SJCRH30 (cell line): ENCODE data around the gene VDR. TPM values are rescaled to one million over a fixed set of nuclear protein-coding genes. Genes with fewer than 3 reads are reported as not detected.
A peak's percentile ranks its signal among the peaks of the same experiment; 100 is the strongest.

Source experiments
- DNase-seq, 2 experiments: peaks; one replicate each; pipeline ENCODE4 v3.0.0-alpha.2; 2015 to 2020
- H3K27ac ChIP-seq: fragments of 250-450 bp; sonication (Bioruptor Pico); 2 replicates; pipeline ENCODE4 v1.5.1; 2020; ENCODE audit warnings: mild to moderate bottlenecking, moderate library complexity
- H3K27me3 ChIP-seq: fragments of 250-450 bp; sonication (Bioruptor Pico); 2 replicates; pipeline ENCODE4 v1.5.1; 2020; ENCODE audit warnings: mild to moderate bottlenecking, moderate library complexity
- H3K36me3 ChIP-seq: fragments of 250-450 bp; sonication (Bioruptor Pico); 2 replicates; pipeline ENCODE4 v1.5.1; 2020; ENCODE audit warnings: mild to moderate bottlenecking, moderate library complexity
- H3K4me1 ChIP-seq: fragments of 250-450 bp; sonication (Bioruptor Pico); 2 replicates; pipeline ENCODE4 v1.5.1; 2020; ENCODE audit warnings: mild to moderate bottlenecking, moderate library complexity
- H3K4me3 ChIP-seq: fragments of 250-450 bp; sonication (Bioruptor Pico); 2 replicates; pipeline ENCODE4 v1.5.1; 2020; ENCODE audit warnings: mild to moderate bottlenecking, moderate library complexity
- H3K9me3 ChIP-seq: fragments of 250-450 bp; sonication (Bioruptor Pico); replicated peaks from 2 replicates; pipeline ENCODE4 v1.5.1; 2020; ENCODE audit warnings: mild to moderate bottlenecking, moderate library complexity
- total RNA-seq: library from RNA; depleted of rRNA; stranded (reverse); fragments of >200 nt; shearing (Covaris generic); gene quantifications from 2 replicates; pipeline ENCODE4 v1.2.3, GENCODE V29; 2014

Gene VDR
- total RNA-seq, 1 experiment from 2014 or later: 0.10 TPM

DNA sequence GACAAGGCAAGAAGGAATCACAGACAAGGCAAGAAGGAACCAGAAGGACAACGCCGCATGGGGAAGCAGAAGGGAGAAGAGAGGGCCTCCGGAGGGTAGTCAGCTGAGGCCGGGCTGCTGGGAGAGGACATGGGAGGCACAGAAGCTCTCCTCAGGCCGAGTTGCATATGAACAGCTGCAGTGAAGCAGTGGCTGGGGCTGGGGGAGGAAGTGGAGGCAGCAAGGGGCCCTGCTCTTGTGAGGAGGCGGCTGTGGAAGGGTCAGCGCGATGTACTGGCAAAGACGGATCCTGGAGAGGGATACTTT lies 36.6 kb upstream of the VDR start:
- no peak overlapping the region for H3K4me3 ChIP-seq
- peaks cover 6% of the 10 kb centered on the region; the same call in 1 of the 2 replicates for H3K4me1 ChIP-seq
- no peak overlapping the region for H3K27ac ChIP-seq
- DNase-seq: no peak
- H3K27me3 ChIP-seq: peaks cover 4% of the 10 kb centered on the region; the same call in 1 of the 2 replicates
- no peaks in the 10 kb centered on the region for H3K36me3 ChIP-seq
- no peaks in the 10 kb centered on the region for H3K9me3 ChIP-seq

DNA sequence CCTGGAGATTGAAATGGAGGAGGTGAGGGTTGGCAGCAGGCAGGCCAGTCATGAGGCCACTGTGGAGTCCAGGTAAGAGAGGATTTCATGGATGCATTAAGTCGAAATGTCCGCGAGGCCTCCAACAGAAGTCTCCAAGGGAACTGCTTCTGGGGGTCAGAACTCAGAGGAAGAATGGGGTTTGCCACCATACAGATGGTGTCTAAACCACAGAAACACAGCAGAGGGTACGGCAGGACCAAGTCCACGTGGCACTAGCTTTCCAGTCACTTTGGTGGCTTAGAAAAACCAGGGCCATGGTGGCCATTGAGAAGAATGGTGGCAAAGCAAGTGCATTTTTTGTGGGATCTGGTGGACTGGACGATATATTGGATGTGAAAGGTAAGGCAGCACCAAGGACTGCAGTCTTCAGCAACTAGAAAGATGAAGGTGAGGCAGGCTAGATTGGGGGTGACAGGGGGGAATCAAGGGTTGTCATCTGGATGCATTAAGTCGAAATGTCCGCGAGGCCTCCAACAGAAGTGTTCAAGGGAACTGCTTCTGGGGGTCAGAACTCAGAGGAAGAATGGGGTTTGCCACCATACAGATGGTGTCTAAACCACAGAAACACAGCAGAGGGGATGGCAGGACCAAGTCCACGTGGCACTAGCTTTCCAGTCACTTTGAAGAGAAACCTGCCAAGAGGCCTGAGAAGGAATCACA lies 36.1 kb upstream of the VDR start:
- Histone ChIP-seq H3K27me3 (peaks cover 4% of the 10 kb centered on the region; the same call in 1 of the 2 replicates), H3K9me3 (no peaks in the 10 kb centered on the region), H3K36me3 (no peaks in the 10 kb centered on the region), H3K27ac (no peak overlapping the region), H3K4me1 (peaks cover 6% of the 10 kb centered on the region), H3K4me3 (no peak overlapping the region)
- no peak for DNase-seq

DNA sequence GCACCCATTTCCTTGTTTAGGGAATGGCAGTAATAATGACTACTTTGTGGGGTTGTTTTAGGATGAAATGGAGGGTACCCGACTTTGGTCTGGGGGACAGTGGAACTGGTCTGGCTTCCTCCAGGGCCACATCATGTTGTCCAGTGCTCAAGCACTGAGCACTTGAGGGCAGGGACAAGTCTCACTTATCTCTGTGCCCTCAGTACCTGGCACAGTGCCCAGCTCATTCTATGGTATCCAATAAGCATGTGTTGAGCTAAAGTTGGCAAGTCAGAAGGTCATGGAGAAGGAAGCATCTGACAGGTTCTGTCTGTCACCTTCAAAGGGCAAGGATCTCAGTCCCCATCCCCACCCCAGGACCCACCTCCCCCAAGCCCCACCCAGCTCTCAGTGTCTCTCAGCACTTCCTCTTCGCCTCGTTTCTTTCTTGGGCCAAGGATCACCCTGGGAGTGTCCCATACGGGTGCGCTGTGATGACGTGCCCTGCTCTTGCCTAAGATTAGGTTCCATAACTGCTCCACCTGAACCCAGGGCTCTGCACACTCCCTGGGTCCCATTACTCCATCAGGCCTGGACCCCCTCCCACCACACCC lies 34.3 kb upstream of the VDR start:
- Histone ChIP-seq H3K27ac (no peak overlapping the region), H3K27me3 (no peaks in the 10 kb centered on the region), H3K4me1 (peaks cover 19% of the 10 kb centered on the region), H3K36me3 (no peaks in the 10 kb centered on the region), H3K4me3 (no peak overlapping the region), H3K9me3 (no peaks in the 10 kb centered on the region)
- no peak for DNase-seq

DNA sequence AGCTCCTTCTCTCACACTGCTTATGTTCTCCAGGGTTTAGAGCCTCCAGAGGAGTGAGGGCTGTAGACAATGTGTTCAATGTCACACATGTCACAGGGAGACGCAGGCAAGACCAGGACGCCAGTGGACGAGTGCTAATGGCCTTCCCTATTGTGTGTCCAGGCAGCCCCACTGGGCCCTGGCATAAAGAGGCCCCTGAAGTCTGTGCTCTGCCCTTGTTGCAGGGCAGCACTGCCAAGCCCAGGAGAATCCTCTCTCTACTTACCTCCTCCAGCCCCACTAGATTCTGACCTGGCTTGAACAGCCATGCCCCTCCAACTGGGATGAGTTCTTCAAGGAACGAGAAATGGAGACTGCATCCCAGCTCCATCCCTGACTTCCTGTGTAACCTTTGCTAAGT lies 33.8 kb upstream of the VDR start:
- no peaks in the 10 kb centered on the region for H3K36me3 ChIP-seq
- DNase-seq: no peak
- H3K4me3 ChIP-seq: no peak overlapping the region
- H3K27ac ChIP-seq: no peak overlapping the region
- no peaks in the 10 kb centered on the region for H3K27me3 ChIP-seq
- H3K9me3 ChIP-seq: no peaks in the 10 kb centered on the region
- peaks cover 19% of the 10 kb centered on the region for H3K4me1 ChIP-seq

DNA sequence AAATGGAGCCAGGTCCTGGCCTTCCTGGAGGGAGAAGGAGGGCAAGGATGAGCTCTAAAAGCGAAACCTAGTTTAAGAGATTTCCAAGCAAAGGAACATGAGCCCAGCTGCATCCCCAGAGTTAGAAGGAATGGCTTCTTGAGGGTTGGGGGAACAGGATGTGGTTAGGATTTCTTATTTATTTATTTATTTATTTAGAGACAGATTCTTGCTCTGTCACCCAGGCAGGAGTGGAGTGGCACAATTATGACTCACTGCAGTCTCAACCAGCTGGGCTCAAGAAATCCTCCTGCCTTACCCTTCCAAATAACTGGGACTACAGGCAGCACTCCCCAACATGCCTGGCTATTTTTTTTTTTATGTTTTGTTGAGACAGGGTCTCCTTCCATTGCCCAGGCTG lies 33.3 kb upstream of the VDR start:
- Histone ChIP-seq H3K27ac (no peak overlapping the region), H3K36me3 (no peaks in the 10 kb centered on the region), H3K9me3 (no peaks in the 10 kb centered on the region), H3K4me1 (peaks cover 19% of the 10 kb centered on the region), H3K27me3 (no peaks in the 10 kb centered on the region), H3K4me3 (no peak overlapping the region)
- DNase-seq: no peak

DNA sequence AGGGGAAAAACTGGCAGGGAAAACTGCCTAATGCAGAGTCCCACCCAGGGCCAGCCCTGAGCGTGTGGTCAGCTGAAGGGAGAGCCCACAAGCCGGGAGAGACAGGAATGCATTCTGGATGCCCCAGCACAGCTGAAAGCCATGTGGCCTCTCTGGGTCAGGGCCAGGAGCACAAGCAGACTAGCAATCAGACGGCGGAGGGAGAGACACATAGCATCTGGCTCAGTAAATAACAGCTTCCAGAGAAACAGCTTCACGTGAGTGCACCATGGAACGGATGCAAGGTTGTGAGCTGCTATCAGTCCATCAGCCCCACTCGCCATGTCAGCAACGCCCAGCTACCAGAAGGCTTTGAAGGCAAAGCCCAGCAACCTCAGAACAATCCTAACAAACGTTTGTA lies 30.4 kb upstream of the VDR start:
- Histone ChIP-seq H3K27ac (no peak overlapping the region), H3K4me3 (no peak overlapping the region), H3K4me1 (peaks cover 19% of the 10 kb centered on the region), H3K9me3 (no peaks in the 10 kb centered on the region), H3K36me3 (no peaks in the 10 kb centered on the region), H3K27me3 (no peaks in the 10 kb centered on the region; the same call in 1 of the 2 replicates)
- DNase-seq: peak; percentile 74 to 80

DNA sequence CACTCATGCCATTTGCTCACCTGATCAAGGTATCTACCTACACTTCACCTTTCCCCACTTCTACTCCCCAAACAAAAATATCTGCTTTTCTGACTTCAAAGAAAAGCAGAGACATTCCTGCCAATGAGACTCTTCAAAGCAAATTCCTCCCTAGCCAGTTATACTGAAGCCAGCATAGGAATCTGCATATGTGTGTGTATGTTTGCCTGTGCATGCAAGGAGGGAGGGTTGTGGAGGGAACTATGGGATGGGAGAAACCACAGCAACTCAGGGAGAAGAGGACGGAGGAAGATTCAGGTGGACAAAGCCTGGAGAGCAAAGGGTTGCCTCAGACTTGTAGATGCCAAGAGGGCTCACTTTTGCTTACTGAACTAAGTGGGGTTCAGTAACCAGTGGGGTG lies 26.4 kb upstream of the VDR start:
- no peak for DNase-seq
- Histone ChIP-seq H3K27me3 (no peaks in the 10 kb centered on the region; the same call in 1 of the 2 replicates), H3K4me1 (peaks cover 13% of the 10 kb centered on the region), H3K27ac (no peak overlapping the region), H3K9me3 (no peaks in the 10 kb centered on the region), H3K4me3 (no peak overlapping the region), H3K36me3 (no peaks in the 10 kb centered on the region)

DNA sequence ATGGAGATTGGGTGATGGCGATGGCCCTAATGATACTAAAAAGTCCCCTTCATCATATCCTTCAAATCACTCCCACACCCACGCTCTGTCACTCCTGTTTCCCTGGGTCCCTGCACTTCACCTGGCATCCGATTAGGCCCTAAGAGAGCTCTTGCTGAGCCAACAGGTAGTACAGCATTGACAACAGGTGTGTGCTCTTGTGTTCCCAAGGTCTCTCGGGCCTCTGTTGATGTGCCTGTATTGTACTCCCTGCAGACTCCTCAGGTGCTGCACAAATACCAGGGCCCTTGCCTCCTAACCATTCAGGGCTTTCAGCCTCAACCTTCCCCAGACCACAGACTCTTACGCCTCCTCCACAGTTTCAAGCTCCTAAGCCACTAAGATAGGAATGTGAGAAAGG lies 25.8 kb upstream of the VDR start:
- Histone ChIP-seq H3K36me3 (no peaks in the 10 kb centered on the region), H3K4me3 (no peak overlapping the region), H3K9me3 (no peaks in the 10 kb centered on the region), H3K4me1 (peaks cover 10% of the 10 kb centered on the region), H3K27me3 (no peaks in the 10 kb centered on the region; the same call in 1 of the 2 replicates), H3K27ac (no peak overlapping the region)
- DNase-seq: no peak

DNA sequence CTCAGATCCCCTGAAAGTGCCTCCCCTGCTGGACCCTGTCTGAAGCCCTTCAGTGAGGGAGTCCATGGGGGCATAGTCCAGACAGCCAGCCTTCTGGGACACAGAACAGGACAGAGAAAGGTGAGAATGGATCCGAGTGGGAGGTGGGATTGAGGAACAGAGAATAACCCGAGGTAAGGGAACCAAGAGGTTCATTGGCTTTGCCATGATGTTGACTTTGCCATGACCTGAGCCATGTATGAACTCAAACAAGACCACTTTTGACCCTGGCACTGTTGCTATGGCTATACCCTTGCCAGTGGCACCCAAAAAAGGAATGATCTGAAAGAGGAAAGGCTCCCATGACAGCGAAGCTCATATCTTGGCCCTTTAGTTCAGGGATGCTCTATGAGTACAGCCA lies 22.6 kb upstream of the VDR start:
- Histone ChIP-seq H3K36me3 (no peaks in the 10 kb centered on the region), H3K9me3 (no peaks in the 10 kb centered on the region), H3K27ac (no peak overlapping the region), H3K4me1 (no peaks in the 10 kb centered on the region), H3K4me3 (no peak overlapping the region), H3K27me3 (no peaks in the 10 kb centered on the region; the same call in 1 of the 2 replicates)
- no peak for DNase-seq

DNA sequence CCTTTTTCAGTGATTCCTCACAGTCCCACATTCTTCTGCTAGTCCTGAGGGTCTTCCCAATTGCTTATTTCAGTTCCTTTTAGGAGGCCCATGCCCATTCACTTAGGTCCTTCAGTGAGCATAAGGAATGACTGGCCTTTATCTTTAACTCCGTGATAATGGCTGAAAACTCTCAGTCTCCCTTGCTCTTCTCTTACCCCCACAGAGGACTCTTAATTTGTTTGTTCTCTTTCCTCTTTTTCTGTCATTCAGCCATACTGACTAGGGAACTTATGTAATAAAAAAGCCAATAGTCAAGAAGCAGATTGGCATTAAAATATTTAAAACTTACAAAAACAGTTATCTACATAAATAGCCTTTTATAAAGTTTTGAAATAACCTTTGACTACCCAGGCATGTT lies 17.1 kb upstream of the VDR start:
- DNase-seq: no peak
- no peaks in the 10 kb centered on the region for H3K36me3 ChIP-seq
- no peak overlapping the region for H3K27ac ChIP-seq
- H3K4me3 ChIP-seq: no peak overlapping the region
- no peaks in the 10 kb centered on the region for H3K4me1 ChIP-seq
- no peaks in the 10 kb centered on the region for H3K27me3 ChIP-seq
- no peaks in the 10 kb centered on the region for H3K9me3 ChIP-seq

DNA sequence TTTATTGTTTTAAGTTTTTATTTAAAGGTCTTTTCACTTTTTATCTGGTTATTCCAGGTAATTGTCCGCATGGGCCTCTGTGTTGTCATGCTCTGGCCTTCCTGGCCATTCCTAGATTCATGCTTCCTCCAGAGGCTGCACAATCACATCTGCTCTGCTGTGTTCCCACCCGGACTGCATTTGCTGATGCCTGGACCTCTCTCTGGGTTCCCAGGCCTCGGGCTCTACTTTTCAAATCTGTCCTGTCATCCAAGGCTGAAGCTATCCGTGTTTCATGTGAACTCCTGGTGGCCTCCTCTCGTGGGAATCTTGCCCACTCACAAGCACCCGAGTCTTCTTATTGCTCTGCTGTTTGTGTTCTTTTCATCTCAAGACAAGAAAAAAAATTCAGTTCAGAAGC lies 16.1 kb upstream of the VDR start:
- Histone ChIP-seq H3K4me1 (no peaks in the 10 kb centered on the region), H3K27me3 (no peaks in the 10 kb centered on the region), H3K27ac (no peak overlapping the region), H3K36me3 (no peaks in the 10 kb centered on the region), H3K4me3 (no peak overlapping the region), H3K9me3 (no peaks in the 10 kb centered on the region)
- DNase-seq: no peak

DNA sequence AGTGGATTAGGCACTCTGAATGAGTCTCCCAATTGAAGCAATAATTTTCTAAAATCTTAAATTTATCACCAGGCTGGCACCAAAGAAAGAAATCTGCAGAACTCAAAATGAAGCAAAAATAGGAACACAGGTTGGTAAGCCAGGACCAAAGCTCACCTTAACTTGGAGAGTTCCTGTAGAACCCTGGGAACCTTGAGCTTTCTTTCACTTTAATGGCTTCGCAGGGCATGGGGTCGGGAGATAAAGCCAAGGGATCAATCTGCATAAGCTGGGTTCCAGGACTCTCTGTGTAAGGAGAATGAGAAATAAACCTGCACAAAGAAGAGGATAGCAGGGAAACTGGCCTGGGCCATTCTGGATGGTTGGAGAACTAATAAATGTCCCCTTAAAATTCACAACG lies 8.3 kb upstream of the VDR start:
- Histone ChIP-seq H3K9me3 (no peaks in the 10 kb centered on the region), H3K27me3 (no peaks in the 10 kb centered on the region), H3K27ac (no peak overlapping the region), H3K36me3 (no peaks in the 10 kb centered on the region), H3K4me3 (no peak overlapping the region), H3K4me1 (no peaks in the 10 kb centered on the region)
- no peak for DNase-seq

DNA sequence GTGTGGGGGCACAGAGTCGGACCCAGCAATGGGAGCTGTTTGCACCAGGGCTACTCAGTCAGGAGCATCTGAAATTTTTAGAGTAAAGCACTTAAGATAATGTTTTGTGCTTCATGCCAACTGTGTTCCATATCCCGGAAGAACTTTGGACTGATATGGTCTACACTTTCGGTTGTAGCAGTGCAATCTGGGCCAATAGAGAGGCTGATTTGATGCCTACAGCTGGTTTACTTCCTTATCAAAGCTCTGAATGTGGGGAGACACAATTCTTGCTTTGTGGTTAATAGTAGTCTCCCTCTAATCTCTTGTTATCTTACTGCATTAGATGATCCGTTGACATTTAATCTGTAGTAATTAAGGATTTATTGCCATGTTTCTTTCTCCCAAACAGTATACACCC lies 7.8 kb upstream of the VDR start:
- Histone ChIP-seq H3K27ac (no peak overlapping the region), H3K9me3 (no peaks in the 10 kb centered on the region), H3K36me3 (no peaks in the 10 kb centered on the region), H3K27me3 (no peaks in the 10 kb centered on the region), H3K4me3 (no peak overlapping the region), H3K4me1 (no peaks in the 10 kb centered on the region)
- no peak for DNase-seq

DNA sequence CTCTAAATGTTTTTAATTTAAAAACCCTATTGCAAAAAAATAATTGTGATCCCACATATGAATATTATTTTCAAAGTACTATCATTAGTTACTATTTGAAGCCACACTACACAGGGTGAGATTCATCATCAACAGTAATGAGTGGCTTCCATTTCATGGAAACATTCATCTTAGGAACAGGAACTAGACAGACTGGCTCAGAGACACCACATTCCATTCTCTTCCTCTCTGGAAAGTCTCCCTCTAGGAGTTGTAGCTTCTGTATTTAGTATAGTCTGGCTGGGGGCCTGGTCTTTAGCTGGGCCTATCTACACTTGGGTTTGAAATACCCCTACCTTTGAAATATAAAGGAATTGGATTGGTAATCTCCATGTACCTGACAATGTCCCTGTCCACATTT lies 6.2 kb upstream of the VDR start:
- Histone ChIP-seq H3K9me3 (no peaks in the 10 kb centered on the region), H3K36me3 (no peaks in the 10 kb centered on the region), H3K4me3 (no peak overlapping the region), H3K27me3 (no peaks in the 10 kb centered on the region), H3K27ac (no peak overlapping the region), H3K4me1 (no peaks in the 10 kb centered on the region)
- DNase-seq: no peak

DNA sequence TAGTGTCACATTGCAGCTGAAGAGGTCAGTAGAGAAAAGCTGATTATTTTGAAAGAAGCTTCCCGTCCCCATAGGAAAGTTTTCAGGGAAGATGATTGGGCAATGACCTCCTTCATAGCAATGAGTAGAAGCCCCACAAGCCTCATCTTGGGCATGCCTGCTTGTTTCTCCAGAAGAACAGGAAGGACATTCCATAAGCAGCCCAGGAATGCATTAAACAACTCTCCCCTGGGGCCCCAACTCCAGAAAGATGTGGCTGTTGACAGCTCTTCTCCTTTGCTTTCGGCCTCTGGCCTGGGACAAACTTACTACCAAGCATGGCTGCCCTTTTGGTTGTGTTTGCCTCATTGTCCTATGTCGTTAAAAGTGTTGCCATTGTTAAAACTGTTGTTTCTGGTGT lies 5.7 kb upstream of the VDR start:
- Histone ChIP-seq H3K9me3 (no peaks in the 10 kb centered on the region), H3K4me1 (no peaks in the 10 kb centered on the region), H3K36me3 (no peaks in the 10 kb centered on the region), H3K4me3 (no peak overlapping the region), H3K27me3 (no peaks in the 10 kb centered on the region), H3K27ac (no peak overlapping the region)
- DNase-seq: no peak

DNA sequence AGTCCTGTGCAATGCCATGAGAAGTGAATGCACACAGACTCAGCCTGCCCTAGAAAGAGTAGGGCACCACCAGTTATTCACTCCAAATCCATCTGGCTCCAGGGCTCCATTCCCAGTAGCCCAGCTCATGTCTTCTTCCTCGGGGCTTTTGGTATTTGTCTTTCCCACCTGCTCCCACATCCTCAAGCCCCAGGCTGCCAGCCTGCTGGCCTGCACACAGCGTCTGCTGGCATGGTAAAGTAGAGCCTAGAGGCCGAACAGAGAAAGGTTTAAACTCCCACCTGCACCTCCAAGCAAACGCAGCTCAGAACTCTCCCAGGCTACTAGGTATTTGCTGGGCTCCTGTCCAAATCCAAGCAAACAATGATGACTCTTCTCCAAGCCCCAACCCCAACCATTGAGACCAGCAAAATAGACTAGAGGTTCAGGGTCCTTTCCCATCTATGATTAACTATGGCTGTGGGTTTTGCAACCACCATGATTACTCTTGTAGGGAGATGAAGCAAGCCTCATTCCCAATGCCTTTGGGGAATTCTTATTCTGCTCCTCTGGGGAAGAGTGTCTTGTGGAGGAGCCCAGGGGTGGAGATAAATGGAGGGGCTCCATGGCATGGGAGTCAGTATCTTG lies 5.2 kb upstream of the VDR start:
- Histone ChIP-seq H3K9me3 (no peaks in the 10 kb centered on the region), H3K27ac (no peak overlapping the region), H3K27me3 (no peaks in the 10 kb centered on the region), H3K4me3 (no peak overlapping the region), H3K4me1 (no peaks in the 10 kb centered on the region), H3K36me3 (no peaks in the 10 kb centered on the region)
- no peak for DNase-seq
